GM23338 (cell line): ENCODE results near the gene SEMA4D.

Source experiments
- CREB1 ChIP-seq: fragments of 250-450 bp; sonication (Bioruptor Pico); IDR thresholded peaks from 2 replicates; pipeline ENCODE4 v1.5.0; 2020; ENCODE audit warnings: low read depth, mild to moderate bottlenecking, moderate library complexity
- CTCF ChIP-seq, 2 experiments: fragments of 200-600 bp in 1 of 2; sonication (generic) in 1 of 2; conservative IDR thresholded peaks; 2 replicates each; pipeline versions ENCODE4 v1.5.1 to v1.6.1; 2016 to 2017; ENCODE audit warnings: antibody characterized with exemption in 2 of 2, low read depth in 2 of 2, mild to moderate bottlenecking in 2 of 2, moderate library complexity in 1 of 2
- EZH2 ChIP-seq: fragments of 200-600 bp; sonication (generic); IDR thresholded peaks from one replicate; pipeline ENCODE4 v1.8.0; 2017; ENCODE audit warnings: antibody characterized with exemption, mild to moderate bottlenecking, low read depth; ENCODE audit not compliant: unreplicated experiment
- EZH2phosphoT487 ChIP-seq: fragments of 200-600 bp; sonication (generic); IDR thresholded peaks from one replicate; pipeline ENCODE4 v1.8.1; 2018; ENCODE audit warnings: antibody characterized with exemption; ENCODE audit not compliant: unreplicated experiment
- NANOG ChIP-seq: IDR thresholded peaks from 2 replicates; pipeline ENCODE4 v1.6.1; 2016; ENCODE audit warnings: antibody characterized with exemption, borderline replicate concordance
- POLR2AphosphoS5 ChIP-seq: IDR thresholded peaks from 2 replicates; pipeline ENCODE4 v1.6.1; 2016; ENCODE audit warnings: antibody characterized with exemption, low read depth
- TF ChIP-seq, protein P1 (sequence below): IDR thresholded peaks from one replicate; pipeline ENCODE4 v1.6.1; 2018; ENCODE audit warnings: antibody characterized with exemption; ENCODE audit not compliant: unreplicated experiment

GRCh38 chr9:89489548-89490530 lies 8.1 kb downstream of the SEMA4D start:
- TF ChIP-seq POLR2AphosphoS5 (no peak), CTCF (conservative IDR thresholded peaks at IDR 0.05; ENCODE audit: low read depth in 2 of 2) (no peak), EZH2 (no peak), EZH2phosphoT487 (no peak), NANOG (no peak), CREB1 (0 out of 2 replicates have a peak, but pooled peaks have one; percentile 41)
- TF ChIP-seq, protein P1, sequence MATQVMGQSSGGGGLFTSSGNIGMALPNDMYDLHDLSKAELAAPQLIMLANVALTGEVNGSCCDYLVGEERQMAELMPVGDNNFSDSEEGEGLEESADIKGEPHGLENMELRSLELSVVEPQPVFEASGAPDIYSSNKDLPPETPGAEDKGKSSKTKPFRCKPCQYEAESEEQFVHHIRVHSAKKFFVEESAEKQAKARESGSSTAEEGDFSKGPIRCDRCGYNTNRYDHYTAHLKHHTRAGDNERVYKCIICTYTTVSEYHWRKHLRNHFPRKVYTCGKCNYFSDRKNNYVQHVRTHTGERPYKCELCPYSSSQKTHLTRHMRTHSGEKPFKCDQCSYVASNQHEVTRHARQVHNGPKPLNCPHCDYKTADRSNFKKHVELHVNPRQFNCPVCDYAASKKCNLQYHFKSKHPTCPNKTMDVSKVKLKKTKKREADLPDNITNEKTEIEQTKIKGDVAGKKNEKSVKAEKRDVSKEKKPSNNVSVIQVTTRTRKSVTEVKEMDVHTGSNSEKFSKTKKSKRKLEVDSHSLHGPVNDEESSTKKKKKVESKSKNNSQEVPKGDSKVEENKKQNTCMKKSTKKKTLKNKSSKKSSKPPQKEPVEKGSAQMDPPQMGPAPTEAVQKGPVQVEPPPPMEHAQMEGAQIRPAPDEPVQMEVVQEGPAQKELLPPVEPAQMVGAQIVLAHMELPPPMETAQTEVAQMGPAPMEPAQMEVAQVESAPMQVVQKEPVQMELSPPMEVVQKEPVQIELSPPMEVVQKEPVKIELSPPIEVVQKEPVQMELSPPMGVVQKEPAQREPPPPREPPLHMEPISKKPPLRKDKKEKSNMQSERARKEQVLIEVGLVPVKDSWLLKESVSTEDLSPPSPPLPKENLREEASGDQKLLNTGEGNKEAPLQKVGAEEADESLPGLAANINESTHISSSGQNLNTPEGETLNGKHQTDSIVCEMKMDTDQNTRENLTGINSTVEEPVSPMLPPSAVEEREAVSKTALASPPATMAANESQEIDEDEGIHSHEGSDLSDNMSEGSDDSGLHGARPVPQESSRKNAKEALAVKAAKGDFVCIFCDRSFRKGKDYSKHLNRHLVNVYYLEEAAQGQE, result no peak
